Gastrocnemius medialis (tissue), 4 donors: Measurements from ENCODE around the gene ERCC4.

Experiments
- POLR2A ChIP-seq, 2 donors: fragments of 450-650 bp; IDR thresholded peaks; one replicate each; pipeline ENCODE4 v1.6.1; 2017; ENCODE audit warnings: antibody characterized with exemption in 2 of 2, mild to moderate bottlenecking in 2 of 2, moderate library complexity in 2 of 2
- TF ChIP-seq, protein P1 (sequence below), 5 experiments: fragments of 450-650 bp in 3 of 5; fragments of 200-600 bp in 2 of 5; sonication (generic) in 2 of 5; IDR thresholded peaks in 4 of 5; conservative IDR thresholded peaks in 1 of 5; 1 replicate in 4 of 5; 2 replicates in 1 of 5; pipeline ENCODE4 v1.5.1; 2016 to 2019; ENCODE audit warnings: antibody characterized with exemption in 5 of 5, mild to moderate bottlenecking in 3 of 5, moderate library complexity in 3 of 5

- TF ChIP-seq, protein P1, sequence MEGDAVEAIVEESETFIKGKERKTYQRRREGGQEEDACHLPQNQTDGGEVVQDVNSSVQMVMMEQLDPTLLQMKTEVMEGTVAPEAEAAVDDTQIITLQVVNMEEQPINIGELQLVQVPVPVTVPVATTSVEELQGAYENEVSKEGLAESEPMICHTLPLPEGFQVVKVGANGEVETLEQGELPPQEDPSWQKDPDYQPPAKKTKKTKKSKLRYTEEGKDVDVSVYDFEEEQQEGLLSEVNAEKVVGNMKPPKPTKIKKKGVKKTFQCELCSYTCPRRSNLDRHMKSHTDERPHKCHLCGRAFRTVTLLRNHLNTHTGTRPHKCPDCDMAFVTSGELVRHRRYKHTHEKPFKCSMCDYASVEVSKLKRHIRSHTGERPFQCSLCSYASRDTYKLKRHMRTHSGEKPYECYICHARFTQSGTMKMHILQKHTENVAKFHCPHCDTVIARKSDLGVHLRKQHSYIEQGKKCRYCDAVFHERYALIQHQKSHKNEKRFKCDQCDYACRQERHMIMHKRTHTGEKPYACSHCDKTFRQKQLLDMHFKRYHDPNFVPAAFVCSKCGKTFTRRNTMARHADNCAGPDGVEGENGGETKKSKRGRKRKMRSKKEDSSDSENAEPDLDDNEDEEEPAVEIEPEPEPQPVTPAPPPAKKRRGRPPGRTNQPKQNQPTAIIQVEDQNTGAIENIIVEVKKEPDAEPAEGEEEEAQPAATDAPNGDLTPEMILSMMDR (IDR thresholded peaks at IDR 0.05 in 4 of 5, conservative IDR thresholded peaks at IDR 0.05 in 1 of 5) = no peak
- TF ChIP-seq POLR2A (IDR thresholded peaks at IDR 0.05) = no peak
Observed at GRCh38 chr16:13997933-13998332, 78.0 kb downstream of the ERCC4 start.
